Cardiac muscle cell (in vitro differentiated cells and primary cell): ENCODE data around the gene EXOC6. TPM values are rescaled to one million over a fixed set of nuclear protein-coding genes. Genes with fewer than 3 reads are reported as not detected.

Source experiments
- DNase-seq, 2 donors: peaks; one replicate each; pipeline versions ENCODE4 v3.0.0 to v3.0.0-alpha.2; 2010 to 2017; ENCODE audit warnings: low read depth in 1 of 2, low spot score in 1 of 2
- H3K27ac ChIP-seq: fragments of 200-600 bp; sonication (generic); 2 replicates; pipeline ENCODE4 v1.5.1; 2016
- H3K27me3 ChIP-seq: fragments of 200-600 bp; sonication (generic); 2 replicates; pipeline ENCODE4 v1.6.0; 2016; ENCODE audit warnings: control low read depth
- H3K36me3 ChIP-seq: fragments of 200-600 bp; sonication (generic); 2 replicates; pipeline ENCODE4 v1.5.1; 2016; ENCODE audit warnings: control low read depth
- H3K4me1 ChIP-seq: fragments of 200-600 bp; sonication (generic); 2 replicates; pipeline ENCODE4 v1.8.1; 2017; ENCODE audit warnings: low read depth, mild to moderate bottlenecking, mixed run types
- H3K4me3 ChIP-seq: fragments of 200-600 bp; sonication (generic); 2 replicates; pipeline ENCODE4 v1.5.1; 2016; ENCODE audit warnings: mild to moderate bottlenecking
- H3K9me3 ChIP-seq: fragments of 200-600 bp; sonication (generic); 2 replicates; pipeline ENCODE4 v1.5.1; 2017; ENCODE audit warnings: low read depth, mild to moderate bottlenecking, control low read depth
- polyA plus RNA-seq: library from polyadenylated mRNA; unstranded; fragments of >200 nt; fragmentation: Nextera tagmentation; extraction: Ambion mirVana; gene quantifications from 2 replicates; pipeline ENCODE4 v1.2.1, GENCODE V29; 2016
- total RNA-seq: library from RNA; depleted of rRNA; stranded (reverse); fragments of >200 nt; gene quantifications from 2 replicates; pipeline ENCODE4 v1.2.3, GENCODE V29; 2016
- TF ChIP-seq, protein P1 (sequence below): IDR thresholded peaks from 2 replicates; pipeline ENCODE4 v1.5.1; 2012; ENCODE audit warnings: low read depth, mild to moderate bottlenecking, low read length

The EXOC6 gene
- total and polyA plus RNA-seq, 2 experiments from 2014 or later = 5.7 to 6.3 TPM

GRCh38 chr10:92913973-92914372 is 65.7 kb downstream of the EXOC6 start:
- TF ChIP-seq, protein P1, sequence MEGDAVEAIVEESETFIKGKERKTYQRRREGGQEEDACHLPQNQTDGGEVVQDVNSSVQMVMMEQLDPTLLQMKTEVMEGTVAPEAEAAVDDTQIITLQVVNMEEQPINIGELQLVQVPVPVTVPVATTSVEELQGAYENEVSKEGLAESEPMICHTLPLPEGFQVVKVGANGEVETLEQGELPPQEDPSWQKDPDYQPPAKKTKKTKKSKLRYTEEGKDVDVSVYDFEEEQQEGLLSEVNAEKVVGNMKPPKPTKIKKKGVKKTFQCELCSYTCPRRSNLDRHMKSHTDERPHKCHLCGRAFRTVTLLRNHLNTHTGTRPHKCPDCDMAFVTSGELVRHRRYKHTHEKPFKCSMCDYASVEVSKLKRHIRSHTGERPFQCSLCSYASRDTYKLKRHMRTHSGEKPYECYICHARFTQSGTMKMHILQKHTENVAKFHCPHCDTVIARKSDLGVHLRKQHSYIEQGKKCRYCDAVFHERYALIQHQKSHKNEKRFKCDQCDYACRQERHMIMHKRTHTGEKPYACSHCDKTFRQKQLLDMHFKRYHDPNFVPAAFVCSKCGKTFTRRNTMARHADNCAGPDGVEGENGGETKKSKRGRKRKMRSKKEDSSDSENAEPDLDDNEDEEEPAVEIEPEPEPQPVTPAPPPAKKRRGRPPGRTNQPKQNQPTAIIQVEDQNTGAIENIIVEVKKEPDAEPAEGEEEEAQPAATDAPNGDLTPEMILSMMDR = no peak
- Histone ChIP-seq H3K36me3 (no peaks in the 10 kb centered on the region), H3K27ac (peak overlapping the region; percentile 61), H3K4me1 (peaks cover 26% of the 10 kb centered on the region), H3K27me3 (no peaks in the 10 kb centered on the region), H3K9me3 (no peaks in the 10 kb centered on the region), H3K4me3 (no peak overlapping the region)
- peak in 1 of 2 donors; percentile 21 for DNase-seq

DNA sequence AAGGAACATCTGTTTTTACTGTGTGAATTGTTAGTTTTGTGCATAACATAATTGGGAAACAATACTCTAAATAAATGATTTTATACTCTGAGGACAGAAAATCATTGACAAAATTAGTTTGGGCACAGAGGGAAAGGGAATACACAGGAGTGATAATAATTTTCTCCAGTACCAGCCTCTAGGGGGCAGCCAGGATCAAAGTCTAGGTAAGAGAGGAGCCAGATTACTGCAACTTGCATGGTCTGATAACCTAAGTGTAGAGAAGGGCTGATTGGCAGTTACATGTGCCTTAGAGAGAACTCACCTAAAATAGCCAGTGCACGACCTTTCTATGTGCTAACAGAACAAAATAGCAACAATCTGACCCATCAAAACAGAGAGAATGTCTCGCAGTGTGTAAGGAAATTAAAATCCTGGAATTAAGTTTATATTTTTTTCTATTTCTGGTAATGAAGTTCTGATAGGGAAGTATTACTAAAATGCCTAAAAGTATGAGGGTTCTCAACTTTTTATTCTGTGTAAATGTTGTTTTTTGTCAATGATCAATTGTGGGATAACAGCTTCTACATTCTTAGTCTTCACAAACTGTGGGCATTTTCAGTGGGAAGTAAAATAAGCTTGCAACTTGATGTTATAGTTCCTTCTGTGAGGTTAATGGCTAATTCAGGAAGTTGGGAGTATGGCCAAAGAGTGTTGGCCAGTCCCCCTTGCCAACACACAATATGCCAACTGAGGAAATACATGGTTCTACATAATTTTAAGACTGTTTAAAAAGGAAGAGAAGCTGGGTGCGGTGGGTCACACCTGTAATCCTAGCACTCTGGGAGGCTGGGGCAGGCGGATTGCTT is 66.4 kb downstream of the EXOC6 start:
- Histone ChIP-seq H3K27me3 (no peaks in the 10 kb centered on the region), H3K4me3 (no peak overlapping the region), H3K27ac (peak overlapping the region; percentile 61), H3K9me3 (no peaks in the 10 kb centered on the region), H3K36me3 (no peaks in the 10 kb centered on the region), H3K4me1 (peaks cover 26% of the 10 kb centered on the region)
- DNase-seq = peak; percentile 60 to 89
- TF ChIP-seq, protein P1 = peak; percentile 77

GRCh38 chr10:92915892-92916291 is 67.6 kb downstream of the EXOC6 start:
- Histone ChIP-seq H3K9me3 (no peaks in the 10 kb centered on the region), H3K36me3 (no peaks in the 10 kb centered on the region), H3K27me3 (no peaks in the 10 kb centered on the region), H3K4me3 (no peak overlapping the region), H3K27ac (no peak overlapping the region), H3K4me1 (peaks cover 26% of the 10 kb centered on the region)
- no peak for DNase-seq
- TF ChIP-seq, protein P1 = no peak

DNA sequence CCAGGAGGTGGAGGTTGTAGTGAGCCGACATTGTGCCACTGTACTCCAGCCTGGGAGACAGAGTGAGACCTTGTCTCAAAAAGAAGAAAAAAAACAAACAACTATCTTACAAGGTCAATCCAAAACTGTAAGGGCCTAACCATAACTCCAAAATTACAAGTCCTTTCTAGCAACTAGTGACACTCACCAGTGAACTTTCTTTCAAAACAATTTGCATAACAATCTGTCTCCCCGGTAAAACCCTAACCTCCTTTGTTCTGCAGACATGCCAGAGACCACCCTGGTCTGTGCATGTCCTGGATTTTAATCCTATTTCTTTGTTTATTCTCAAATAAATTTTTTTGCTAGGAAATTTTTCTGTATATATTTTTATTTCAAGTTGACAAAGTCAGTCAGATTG is 68.1 kb downstream of the EXOC6 start:
- peaks cover 26% of the 10 kb centered on the region for H3K4me1 ChIP-seq
- DNase-seq = no peak

GRCh38 chr10:92918603-92919002 is 70.3 kb downstream of the EXOC6 start:
- H3K4me1 ChIP-seq = peaks cover 13% of the 10 kb centered on the region
- no peak overlapping the region for H3K4me3 ChIP-seq
- no peak overlapping the region for H3K27ac ChIP-seq
- H3K9me3 ChIP-seq = no peaks in the 10 kb centered on the region
- no peaks in the 10 kb centered on the region for H3K27me3 ChIP-seq
- TF ChIP-seq, protein P1 = no peak
- H3K36me3 ChIP-seq = no peaks in the 10 kb centered on the region
- no peak for DNase-seq

More for the DNA sequence above, 68.1 kb downstream of the EXOC6 start:
- Histone ChIP-seq H3K36me3 (no peaks in the 10 kb centered on the region), H3K27me3 (no peaks in the 10 kb centered on the region), H3K9me3 (no peaks in the 10 kb centered on the region), H3K4me3 (no peak overlapping the region), H3K27ac (no peak overlapping the region)
- TF ChIP-seq, protein P1 = no peak
